ENCODE data around the gene RNF126.
"Not testable (repeated sequence)": the region's sequence is repeated elsewhere in the genome, so short reads cannot be mapped to it uniquely, and the experiment has no call there.

The RNF126 gene

GRCh38 chr19:628168-628567 is 34.8 kb downstream of the RNF126 start:
- DNase-seq (ENCODE audit: low spot score): no peak

GRCh38 chr19:626566-626965 is 36.4 kb downstream of the RNF126 start:
- not testable (repeated sequence) for DNase-seq (ENCODE audit: low spot score)

- no peak for DNase-seq (ENCODE audit: low spot score)
These were observed 37.8 kb downstream of the RNF126 start for GRCh38 chr19:625257-625656.

- no peak for DNase-seq (ENCODE audit: low spot score)
These were observed 38.4 kb downstream of the RNF126 start for GRCh38 chr19:624433-625109.

GRCh38 chr19:623974-624373 is 39.0 kb downstream of the RNF126 start:
- no peak for DNase-seq (ENCODE audit: low spot score)

GRCh38 chr19:623175-623916 is 39.7 kb downstream of the RNF126 start:
- no peak for DNase-seq (ENCODE audit: low spot score)

GRCh38 chr19:622666-623065 is 40.3 kb downstream of the RNF126 start:
- no peak for DNase-seq (ENCODE audit: low spot score)

- no peak for DNase-seq (ENCODE audit: low spot score)
These were observed 41.2 kb downstream of the RNF126 start for GRCh38 chr19:621819-622218.

- DNase-seq (ENCODE audit: low spot score): not testable (repeated sequence)
These were observed 41.8 kb downstream of the RNF126 start for GRCh38 chr19:621191-621590.

GRCh38 chr19:620166-620862 is 42.7 kb downstream of the RNF126 start:
- DNase-seq (ENCODE audit: low spot score): no peak

- no peak for DNase-seq (ENCODE audit: low spot score)
These were observed 43.6 kb downstream of the RNF126 start for GRCh38 chr19:619286-620002.

GRCh38 chr19:618674-619285 is 44.2 kb downstream of the RNF126 start:
- DNase-seq (ENCODE audit: low spot score): no peak

GRCh38 chr19:618247-618619 is 44.8 kb downstream of the RNF126 start:
- no peak for DNase-seq (ENCODE audit: low spot score)

GRCh38 chr19:617551-618246 is 45.3 kb downstream of the RNF126 start:
- no peak for DNase-seq (ENCODE audit: low spot score)

GRCh38 chr19:616747-617526 is 46.1 kb downstream of the RNF126 start:
- DNase-seq (ENCODE audit: low spot score): no peak

GRCh38 chr19:616062-616700 is 46.8 kb downstream of the RNF126 start:
- no peak for DNase-seq (ENCODE audit: low spot score)

- DNase-seq (ENCODE audit: low spot score): no peak
These were observed 47.4 kb downstream of the RNF126 start for GRCh38 chr19:615619-616018.

- DNase-seq (ENCODE audit: low spot score): no peak
These were observed 49.1 kb downstream of the RNF126 start for GRCh38 chr19:613732-614567.

- DNase-seq (ENCODE audit: low spot score): no peak
These were observed 50.1 kb downstream of the RNF126 start for GRCh38 chr19:612941-613340.

Measured in HuH-7.5 (cell line).